ENCODE results near the gene BRAT1. TPM values are rescaled to one million over a fixed set of nuclear protein-coding genes. Genes with fewer than 3 reads are reported as not detected.
A peak's percentile ranks its signal among the peaks of the same experiment; 100 is the strongest.

The BRAT1 gene
- total and polyA plus RNA-seq, 5 donors from 2014 or later = 21.4 to 36.6 (median 31.3) TPM

- no peaks in the 10 kb centered on the region for H3K27me3 ChIP-seq (ENCODE audit: control insufficient read depth, insufficient read depth, low read length)
- Mint-ChIP-seq H3K4me3 (no peak overlapping the region), H3K27me3 (no peaks in the 10 kb centered on the region), H3K9me3 (no peaks in the 10 kb centered on the region), H3K4me1 (no peaks in the 10 kb centered on the region), H3K36me3 (peaks cover 9% of the 10 kb centered on the region), H3K27ac (no peak overlapping the region)
- H3K4me3 ChIP-seq (ENCODE audit: low read depth, low read length) = no peak overlapping the region
- no peak for DNase-seq
- no peak for ATAC-seq (ENCODE audit: low read depth in 2 of 2)
- H3K36me3 ChIP-seq (ENCODE audit: control insufficient read depth, insufficient read depth, low read length) = no peaks in the 10 kb centered on the region
- no peak overlapping the region for H3K27ac ChIP-seq (ENCODE audit: insufficient read depth, low read length, poor library complexity, severe bottlenecking)
- no peaks in the 10 kb centered on the region for H3K4me1 ChIP-seq (ENCODE audit: control insufficient read depth, insufficient read depth, low read length, poor library complexity, severe bottlenecking)
- no peaks in the 10 kb centered on the region for H3K9me3 ChIP-seq (ENCODE audit: control insufficient read depth in 2 of 2, low read length in 2 of 2)
Measured at GRCh38 chr7:2582006-2582735, 26.8 kb upstream of the BRAT1 start.

- Mint-ChIP-seq H3K4me1 (no peaks in the 10 kb centered on the region), H3K9me3 (no peaks in the 10 kb centered on the region), H3K4me3 (no peak overlapping the region), H3K36me3 (peaks cover 10% of the 10 kb centered on the region), H3K27ac (no peak overlapping the region), H3K27me3 (no peaks in the 10 kb centered on the region)
- no peaks in the 10 kb centered on the region for H3K4me1 ChIP-seq (ENCODE audit: control insufficient read depth, insufficient read depth, low read length, poor library complexity, severe bottlenecking)
- no peak overlapping the region for H3K4me3 ChIP-seq (ENCODE audit: low read depth, low read length)
- no peaks in the 10 kb centered on the region for H3K36me3 ChIP-seq (ENCODE audit: control insufficient read depth, insufficient read depth, low read length)
- no peaks in the 10 kb centered on the region for H3K9me3 ChIP-seq (ENCODE audit: control insufficient read depth in 2 of 2, low read length in 2 of 2)
- H3K27ac ChIP-seq (ENCODE audit: insufficient read depth, low read length, poor library complexity, severe bottlenecking) = no peak overlapping the region
- no peak for ATAC-seq (ENCODE audit: low read depth in 2 of 2)
- no peaks in the 10 kb centered on the region for H3K27me3 ChIP-seq (ENCODE audit: control insufficient read depth, insufficient read depth, low read length)
- no peak for DNase-seq
Measured at GRCh38 chr7:2580636-2581035, 25.3 kb upstream of the BRAT1 start.

- Histone ChIP-seq H3K9me3 (ENCODE audit: control insufficient read depth in 2 of 2, low read length in 2 of 2) (no peaks in the 10 kb centered on the region), H3K4me1 (ENCODE audit: control insufficient read depth, insufficient read depth, low read length, poor library complexity, severe bottlenecking) (no peaks in the 10 kb centered on the region), H3K4me3 (ENCODE audit: low read depth, low read length) (no peak overlapping the region), H3K36me3 (ENCODE audit: control insufficient read depth, insufficient read depth, low read length) (peaks cover 2% of the 10 kb centered on the region), H3K27ac (ENCODE audit: insufficient read depth, low read length, poor library complexity, severe bottlenecking) (no peak overlapping the region), H3K27me3 (ENCODE audit: control insufficient read depth, insufficient read depth, low read length) (no peaks in the 10 kb centered on the region)
- DNase-seq (no peak), ATAC-seq (ENCODE audit: low read depth in 2 of 2) (no peak)
- Mint-ChIP-seq H3K4me3 (no peak overlapping the region), H3K27ac (no peak overlapping the region), H3K9me3 (no peaks in the 10 kb centered on the region), H3K27me3 (no peaks in the 10 kb centered on the region), H3K4me1 (peaks cover 0 to 3% (median 0%) of the 10 kb centered on the region in 4 donors), H3K36me3 (peaks cover 21% of the 10 kb centered on the region)
Measured at GRCh38 chr7:2577914-2578680, 22.8 kb upstream of the BRAT1 start.

GRCh38 chr7:2576742-2577491 lies 21.6 kb upstream of the BRAT1 start:
- Mint-ChIP-seq H3K27me3 (no peaks in the 10 kb centered on the region), H3K36me3 (peaks cover 24% of the 10 kb centered on the region), H3K27ac (peak overlapping the region in 1 of 3 donors; percentile 71), H3K4me3 (no peak overlapping the region), H3K9me3 (no peaks in the 10 kb centered on the region), H3K4me1 (peaks cover 0 to 3% (median 0%) of the 10 kb centered on the region in 4 donors)
- no peak for ATAC-seq (ENCODE audit: low read depth in 2 of 2)
- H3K9me3 ChIP-seq (ENCODE audit: control insufficient read depth in 2 of 2, low read length in 2 of 2) = no peaks in the 10 kb centered on the region
- no peak overlapping the region for H3K27ac ChIP-seq (ENCODE audit: insufficient read depth, low read length, poor library complexity, severe bottlenecking)
- no peaks in the 10 kb centered on the region for H3K27me3 ChIP-seq (ENCODE audit: control insufficient read depth, insufficient read depth, low read length)
- peaks cover 2% of the 10 kb centered on the region for H3K36me3 ChIP-seq (ENCODE audit: control insufficient read depth, insufficient read depth, low read length)
- DNase-seq = no peak
- H3K4me3 ChIP-seq (ENCODE audit: low read depth, low read length) = no peak overlapping the region
- H3K4me1 ChIP-seq (ENCODE audit: control insufficient read depth, insufficient read depth, low read length, poor library complexity, severe bottlenecking) = no peaks in the 10 kb centered on the region

- no peaks in the 10 kb centered on the region for H3K27me3 Mint-ChIP-seq
Measured at GRCh38 chr7:2575733-2576340, 20.5 kb upstream of the BRAT1 start.

GRCh38 chr7:2575046-2575732 lies 19.9 kb upstream of the BRAT1 start:
- Mint-ChIP-seq H3K9me3 (no peaks in the 10 kb centered on the region), H3K4me1 (peaks cover 0 to 3% (median 0%) of the 10 kb centered on the region in 4 donors), H3K27ac (peak overlapping the region in 1 of 3 donors; percentile 49), H3K4me3 (no peak overlapping the region), H3K27me3 (no peaks in the 10 kb centered on the region), H3K36me3 (peaks cover 24% of the 10 kb centered on the region)
- Histone ChIP-seq H3K4me1 (ENCODE audit: control insufficient read depth, insufficient read depth, low read length, poor library complexity, severe bottlenecking) (no peaks in the 10 kb centered on the region), H3K36me3 (ENCODE audit: control insufficient read depth, insufficient read depth, low read length) (peaks cover 2% of the 10 kb centered on the region), H3K27ac (ENCODE audit: insufficient read depth, low read length, poor library complexity, severe bottlenecking) (no peak overlapping the region), H3K9me3 (ENCODE audit: control insufficient read depth in 2 of 2, low read length in 2 of 2) (no peaks in the 10 kb centered on the region), H3K27me3 (ENCODE audit: control insufficient read depth, insufficient read depth, low read length) (no peaks in the 10 kb centered on the region), H3K4me3 (ENCODE audit: low read depth, low read length) (no peak overlapping the region)
- DNase-seq (peak in 1 of 3 donors; percentile 63), ATAC-seq (ENCODE audit: low read depth in 2 of 2) (no peak)

More at GRCh38 chr7:2575733-2576340, 20.5 kb upstream of the BRAT1 start:
- H3K4me3 ChIP-seq (ENCODE audit: low read depth, low read length) = no peak overlapping the region
- H3K4me1 ChIP-seq (ENCODE audit: control insufficient read depth, insufficient read depth, low read length, poor library complexity, severe bottlenecking) = no peaks in the 10 kb centered on the region
- H3K36me3 Mint-ChIP-seq = peaks cover 24% of the 10 kb centered on the region
- H3K9me3 ChIP-seq (ENCODE audit: control insufficient read depth in 2 of 2, low read length in 2 of 2) = no peaks in the 10 kb centered on the region
- peaks cover 0 to 3% (median 0%) of the 10 kb centered on the region in 4 donors for H3K4me1 Mint-ChIP-seq
- H3K27ac ChIP-seq (ENCODE audit: insufficient read depth, low read length, poor library complexity, severe bottlenecking) = no peak overlapping the region
- no peak overlapping the region for H3K4me3 Mint-ChIP-seq
- no peaks in the 10 kb centered on the region for H3K27me3 ChIP-seq (ENCODE audit: control insufficient read depth, insufficient read depth, low read length)
- ATAC-seq (ENCODE audit: low read depth in 2 of 2) (no peak), DNase-seq (no peak)
- peaks cover 2% of the 10 kb centered on the region for H3K36me3 ChIP-seq (ENCODE audit: control insufficient read depth, insufficient read depth, low read length)
- peak overlapping the region in 1 of 3 donors; percentile 65 for H3K27ac Mint-ChIP-seq
- no peaks in the 10 kb centered on the region for H3K9me3 Mint-ChIP-seq

- H3K4me3 ChIP-seq (ENCODE audit: low read depth, low read length) = no peak overlapping the region
- H3K4me1 ChIP-seq (ENCODE audit: control insufficient read depth, insufficient read depth, low read length, poor library complexity, severe bottlenecking) = no peaks in the 10 kb centered on the region
- no peaks in the 10 kb centered on the region for H3K27me3 Mint-ChIP-seq
- H3K36me3 ChIP-seq (ENCODE audit: control insufficient read depth, insufficient read depth, low read length) = peaks cover 2% of the 10 kb centered on the region
- peaks cover 0 to 3% (median 0%) of the 10 kb centered on the region in 4 donors for H3K4me1 Mint-ChIP-seq
- peak overlapping the region in 1 of 3 donors; percentile 31 for H3K27ac Mint-ChIP-seq
- H3K27ac ChIP-seq (ENCODE audit: insufficient read depth, low read length, poor library complexity, severe bottlenecking) = no peak overlapping the region
- no peak for DNase-seq
- no peaks in the 10 kb centered on the region for H3K27me3 ChIP-seq (ENCODE audit: control insufficient read depth, insufficient read depth, low read length)
- no peak for ATAC-seq (ENCODE audit: low read depth in 2 of 2)
- no peaks in the 10 kb centered on the region for H3K9me3 ChIP-seq (ENCODE audit: control insufficient read depth in 2 of 2, low read length in 2 of 2)
- H3K36me3 Mint-ChIP-seq = peaks cover 21% of the 10 kb centered on the region
- no peak overlapping the region for H3K4me3 Mint-ChIP-seq
- no peaks in the 10 kb centered on the region for H3K9me3 Mint-ChIP-seq
Measured at GRCh38 chr7:2573761-2574160, 18.4 kb upstream of the BRAT1 start.
